ENCODE results near the gene GSG1L.

Gene GSG1L

GRCh38 chr16:27840311-27841060 lies 223.0 kb downstream of the GSG1L start:
- no peak for DNase-seq

GRCh38 chr16:27839419-27839818 lies 224.1 kb downstream of the GSG1L start:
- no peak for DNase-seq

GRCh38 chr16:27838536-27839175 lies 224.9 kb downstream of the GSG1L start:
- no peak for DNase-seq

- no peak for DNase-seq
Observed at GRCh38 chr16:27829975-27830374, 233.5 kb downstream of the GSG1L start.

GRCh38 chr16:27828671-27829070 lies 234.8 kb downstream of the GSG1L start:
- no peak for DNase-seq

- DNase-seq = no peak
Observed at GRCh38 chr16:27827765-27828164, 235.7 kb downstream of the GSG1L start.

- no peak for DNase-seq
Observed at GRCh38 chr16:27826893-27827289, 236.6 kb downstream of the GSG1L start.

- no peak for DNase-seq
Observed at GRCh38 chr16:27826081-27826892, 237.2 kb downstream of the GSG1L start.

- no peak for DNase-seq
Observed at GRCh38 chr16:27824786-27825185, 238.7 kb downstream of the GSG1L start.

GRCh38 chr16:27824006-27824405 lies 239.5 kb downstream of the GSG1L start:
- DNase-seq = no peak

GRCh38 chr16:27823421-27823820 lies 240.1 kb downstream of the GSG1L start:
- DNase-seq = no peak

GRCh38 chr16:27822996-27823395 lies 240.5 kb downstream of the GSG1L start:
- DNase-seq = no peak

GRCh38 chr16:27822529-27822928 lies 241.0 kb downstream of the GSG1L start:
- no peak for DNase-seq

GRCh38 chr16:27820646-27821345 lies 242.7 kb downstream of the GSG1L start:
- no peak for DNase-seq

GRCh38 chr16:27819881-27820610 lies 243.5 kb downstream of the GSG1L start:
- no peak for DNase-seq

- DNase-seq = no peak
Observed at GRCh38 chr16:27819356-27819755, 244.2 kb downstream of the GSG1L start.

- DNase-seq = no peak
Observed at GRCh38 chr16:27818246-27818645, 245.3 kb downstream of the GSG1L start.

GRCh38 chr16:27817038-27817437 lies 246.5 kb downstream of the GSG1L start:
- no peak for DNase-seq

- no peak for DNase-seq
Observed at GRCh38 chr16:27816561-27816960, 247.0 kb downstream of the GSG1L start.

- DNase-seq = no peak
Observed at GRCh38 chr16:27813591-27813990, 249.9 kb downstream of the GSG1L start.

GRCh38 chr16:27811881-27812280 lies 251.6 kb downstream of the GSG1L start:
- no peak for DNase-seq

- DNase-seq = no peak
Observed at GRCh38 chr16:27806986-27807385, 256.5 kb downstream of the GSG1L start.

Measured in GF-D8 (cell line).